Stimulated activated CD8-positive, alpha-beta memory T cell treated with anti-CD3 and anti-CD28 coated beads, Interleukin-4, amount 100 ng/mL, for 48 hours (primary cell): ENCODE results near the gene DOCK4.

Experiments used
- DNase-seq: peaks from one replicate; pipeline ENCODE4 v3.0.0-alpha.2; 2020

The DOCK4 gene

GRCh38 chr7:111990643-111991042 is 215.6 kb downstream of the DOCK4 start:
- no peak for DNase-seq

- DNase-seq = no peak
Observed at GRCh38 chr7:111987886-111988285, 218.3 kb downstream of the DOCK4 start.

DNA sequence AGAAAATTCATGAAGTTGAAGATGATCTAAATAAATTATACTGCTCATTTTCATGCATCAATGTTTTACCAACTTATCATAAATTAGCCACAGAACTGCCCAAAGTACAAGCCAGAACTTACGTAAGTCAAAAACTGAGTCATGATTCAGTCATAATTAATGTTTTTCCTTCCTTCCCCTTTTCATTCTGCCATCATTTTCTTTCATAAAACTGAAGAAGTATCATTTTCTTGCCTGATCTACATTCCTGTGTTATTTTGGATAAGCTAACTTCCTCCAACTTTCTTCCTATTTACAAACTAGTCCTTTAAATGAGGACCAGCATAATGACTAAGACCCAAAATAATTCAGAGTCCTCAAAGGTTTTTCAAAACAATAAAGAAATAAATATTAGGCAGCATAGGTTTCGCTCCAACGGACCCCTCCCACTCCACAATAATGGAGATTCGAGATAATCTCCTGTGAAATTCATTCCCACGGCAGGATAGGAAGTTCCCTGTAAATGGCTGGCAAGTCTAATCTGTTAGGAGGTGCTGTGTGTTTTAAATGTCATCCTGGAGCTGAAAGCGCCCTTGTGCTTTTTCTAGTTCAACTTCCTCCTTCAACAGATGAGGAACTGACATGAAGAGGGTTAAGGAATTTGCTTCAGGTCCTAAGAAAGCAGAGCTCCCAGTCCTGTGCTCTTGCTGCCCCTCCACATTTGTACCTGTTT is 218.9 kb downstream of the DOCK4 start:
- no peak for DNase-seq

DNA sequence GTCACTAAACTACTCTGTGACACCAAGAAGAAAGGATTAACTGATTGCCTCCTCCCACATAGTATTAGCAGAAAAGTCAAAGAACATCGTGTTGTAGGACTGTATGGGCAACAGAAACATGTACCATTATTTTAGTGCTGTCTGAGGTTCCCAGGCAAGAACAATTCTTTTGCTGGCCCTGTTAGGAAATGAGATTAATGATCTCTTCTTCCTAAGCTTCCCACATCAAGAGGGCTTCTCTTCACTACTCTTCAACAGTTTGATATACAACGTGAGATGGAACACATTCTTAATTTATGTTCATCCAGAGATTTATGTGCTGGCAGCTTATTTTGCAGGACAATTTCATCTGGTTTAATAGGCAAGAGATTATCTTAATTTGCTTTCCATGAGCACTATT is 219.6 kb downstream of the DOCK4 start:
- no peak for DNase-seq

- no peak for DNase-seq
Observed at GRCh38 chr7:111985798-111986197, 220.4 kb downstream of the DOCK4 start.

GRCh38 chr7:111982804-111983203 is 223.4 kb downstream of the DOCK4 start:
- no peak for DNase-seq

DNA sequence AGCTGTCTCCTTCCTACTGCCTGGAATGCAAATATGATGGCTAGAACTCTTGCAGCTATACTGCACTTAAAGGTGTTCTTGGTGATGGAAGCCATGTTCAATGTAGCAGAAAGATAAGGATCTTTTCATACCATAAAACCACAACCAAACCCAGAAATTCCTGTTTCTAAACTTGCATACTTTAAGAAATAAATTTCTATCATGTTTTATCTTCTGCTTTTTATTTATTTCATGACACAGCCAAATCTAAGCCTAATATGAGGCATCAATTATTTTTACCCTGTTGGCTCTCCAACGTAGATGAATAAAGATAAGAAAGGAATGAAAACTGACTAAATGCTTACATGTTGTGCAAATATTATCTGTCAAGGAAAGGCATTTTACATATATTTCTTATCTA is 224.1 kb downstream of the DOCK4 start:
- DNase-seq = no peak

- DNase-seq = no peak
Observed at GRCh38 chr7:111980725-111981124, 225.5 kb downstream of the DOCK4 start.

- no peak for DNase-seq
Observed at GRCh38 chr7:111975346-111975745, 230.9 kb downstream of the DOCK4 start.

DNA sequence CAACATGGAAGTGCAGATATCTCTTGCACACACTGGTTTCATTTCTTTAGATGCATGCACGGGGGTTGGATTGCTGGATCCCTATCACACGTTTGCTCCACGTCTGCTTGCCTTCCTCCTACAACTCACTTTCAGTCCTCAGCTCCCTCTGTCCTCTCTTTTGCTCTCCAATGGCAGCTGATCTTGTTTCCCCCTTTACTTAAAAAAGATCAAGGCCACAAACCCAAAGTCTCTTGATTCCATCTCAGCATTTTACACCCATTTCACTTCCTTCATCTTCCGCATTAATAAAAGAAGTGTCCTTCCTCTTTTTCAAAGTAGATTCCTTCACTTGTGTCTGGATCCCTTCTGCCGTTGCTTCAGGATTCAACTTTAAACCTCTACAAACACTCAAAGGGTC is 245.2 kb downstream of the DOCK4 start:
- DNase-seq = no peak

DNA sequence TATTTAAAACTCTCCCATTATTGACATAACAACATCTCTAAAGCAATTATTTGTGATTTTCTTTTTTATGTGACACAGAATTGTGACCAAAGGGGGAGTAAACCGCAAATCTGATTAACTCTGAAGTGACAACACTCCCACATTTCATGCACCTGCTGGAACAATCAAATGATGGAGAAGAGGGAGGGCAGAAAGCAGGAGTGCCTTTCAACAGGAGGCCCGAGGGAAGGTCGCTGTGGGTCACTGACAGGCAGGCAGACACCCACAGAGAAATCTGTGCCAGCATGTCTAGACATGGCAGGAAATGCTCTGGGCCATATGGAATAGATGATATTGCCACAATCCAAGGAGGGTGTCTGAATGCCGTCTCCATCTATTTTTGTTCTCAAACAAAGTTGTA is 247.3 kb downstream of the DOCK4 start:
- DNase-seq = no peak

DNA sequence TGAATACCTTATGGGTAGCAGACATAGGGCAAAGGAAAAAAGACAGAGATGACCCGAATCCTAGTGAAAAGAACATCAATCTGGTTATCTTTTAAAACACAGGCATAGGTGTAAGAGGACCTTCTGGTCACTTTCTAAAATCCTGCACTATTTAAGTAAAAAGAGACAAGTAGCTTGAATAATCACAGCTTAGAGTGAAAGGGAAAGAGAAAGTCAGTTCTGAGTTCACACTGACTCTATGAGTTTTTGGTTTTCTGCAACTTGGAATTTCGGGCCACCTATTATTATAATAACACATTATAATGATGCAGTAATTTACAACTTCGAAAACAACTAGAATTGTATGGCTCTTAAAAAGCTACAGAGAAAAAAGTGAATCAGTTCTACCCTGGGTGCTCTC is 247.8 kb downstream of the DOCK4 start:
- no peak for DNase-seq

DNA sequence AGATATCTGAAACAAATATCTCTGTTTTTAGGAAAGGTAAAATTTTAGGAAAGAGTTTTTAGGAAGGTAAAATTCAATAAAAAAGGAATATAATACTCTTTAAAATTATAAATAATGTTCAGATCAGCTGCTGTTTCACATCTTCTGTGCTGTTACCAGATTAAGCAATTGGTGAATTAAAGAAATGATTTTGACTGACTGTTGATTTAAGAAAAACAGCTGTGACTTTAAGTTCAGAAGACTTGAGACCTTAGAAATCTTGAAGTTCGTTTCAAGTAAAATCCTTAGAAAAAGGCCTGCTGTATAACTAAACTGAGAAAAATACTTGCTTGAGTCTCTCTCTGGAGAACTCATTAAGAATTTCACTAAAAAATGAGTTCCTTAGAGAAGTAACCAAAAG is 250.6 kb downstream of the DOCK4 start:
- DNase-seq = no peak

DNA sequence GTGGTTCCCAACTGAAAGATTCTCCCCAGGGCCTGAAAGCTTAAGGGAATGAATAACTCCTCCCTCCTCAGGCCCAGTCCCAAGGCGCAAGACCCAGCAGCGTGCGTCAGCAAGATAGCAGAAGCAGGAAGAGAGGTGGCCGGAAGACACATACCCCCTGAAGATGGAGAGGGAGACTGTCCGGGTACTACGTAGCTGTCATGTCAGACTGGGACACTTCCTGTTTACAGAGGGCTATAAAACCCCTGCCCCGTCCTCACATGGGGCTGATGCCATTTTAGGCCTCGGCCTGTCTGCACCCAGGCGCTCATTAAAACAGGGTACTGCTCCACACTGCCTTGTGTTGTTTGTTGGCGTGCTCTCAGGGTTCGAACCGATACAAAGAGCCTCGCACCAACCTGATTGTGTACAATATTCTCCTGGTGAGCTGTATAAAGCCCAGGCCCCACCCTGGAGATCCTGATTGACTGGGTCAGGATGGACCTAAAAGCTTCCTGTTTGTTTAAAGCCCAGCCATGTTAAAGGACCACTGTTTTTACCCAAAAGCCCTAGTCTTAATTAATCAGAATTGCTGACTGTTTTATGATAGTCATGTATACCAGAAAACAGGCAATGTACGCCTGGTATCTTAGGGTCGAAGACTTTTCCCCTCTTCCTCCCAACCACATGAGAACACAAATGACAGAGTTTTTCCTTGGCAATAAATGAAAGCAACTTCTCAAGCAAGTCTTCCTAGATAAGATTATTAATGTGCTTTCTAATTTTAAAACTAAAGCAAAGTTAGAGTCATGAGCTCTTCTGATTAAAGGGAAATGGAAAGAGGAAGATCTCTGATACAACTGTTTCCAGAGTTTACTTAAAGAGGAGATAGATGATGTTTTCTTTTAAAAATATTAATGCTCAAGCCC is 251.5 kb downstream of the DOCK4 start:
- DNase-seq = no peak

DNA sequence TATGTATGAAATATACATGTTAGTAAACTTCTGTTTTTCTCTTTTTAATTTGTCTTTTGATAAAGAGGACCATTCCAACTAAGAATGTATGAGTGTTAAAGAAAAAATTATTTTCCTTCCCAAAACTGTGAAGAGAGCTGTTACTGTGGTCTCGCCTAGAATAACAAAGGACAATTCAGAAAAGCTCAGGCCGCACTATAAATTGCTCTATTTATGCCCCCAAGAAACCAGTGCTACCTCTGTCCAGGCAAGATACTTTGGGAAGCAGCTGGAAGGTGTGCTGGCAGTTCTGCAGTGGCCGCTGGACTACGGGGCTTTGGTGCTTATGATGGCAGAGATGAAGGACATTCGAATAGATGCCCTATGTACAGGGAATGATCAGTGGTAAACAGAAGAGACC is 252.1 kb downstream of the DOCK4 start:
- DNase-seq = no peak

DNA sequence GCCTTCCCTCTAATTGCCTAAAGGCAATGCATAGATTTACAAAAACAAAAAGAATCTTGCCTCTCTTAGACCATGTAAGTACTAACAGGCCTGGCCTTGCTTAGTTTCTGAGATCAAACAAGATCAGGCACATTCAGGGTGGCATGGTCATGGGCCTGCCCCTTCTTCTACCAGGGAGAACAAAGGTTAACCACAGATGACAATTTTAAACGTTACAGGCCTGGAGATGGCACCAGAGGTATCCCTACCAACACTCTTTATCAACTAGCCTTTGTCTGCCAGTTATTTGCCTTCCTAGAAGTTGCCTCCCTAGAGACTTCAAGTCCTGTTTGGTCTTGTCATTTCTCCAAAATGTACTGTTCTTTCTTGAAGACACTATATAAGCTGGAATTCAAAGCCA is 252.6 kb downstream of the DOCK4 start:
- no peak for DNase-seq

DNA sequence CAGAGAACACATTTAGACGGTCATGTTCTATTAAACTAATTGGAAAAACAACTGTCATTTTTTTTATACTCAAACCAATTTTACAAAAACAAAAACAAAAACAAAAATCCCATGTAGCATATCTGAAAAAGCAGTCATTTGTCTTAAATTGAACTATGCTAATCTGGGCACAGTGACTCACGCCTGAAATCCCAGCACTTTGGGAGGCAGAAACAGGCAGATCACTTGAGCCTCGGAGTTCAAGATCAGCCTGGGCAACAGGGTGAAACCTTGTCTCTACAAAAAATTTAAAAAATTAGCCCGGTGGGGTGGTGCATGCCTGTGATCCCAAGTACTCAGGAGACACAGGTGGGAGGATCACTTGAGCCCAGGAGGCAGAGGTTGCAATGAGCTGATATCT is 253.4 kb downstream of the DOCK4 start:
- DNase-seq = no peak

GRCh38 chr7:111951052-111951451 is 255.1 kb downstream of the DOCK4 start:
- no peak for DNase-seq

GRCh38 chr7:111942450-111943081 is 263.6 kb downstream of the DOCK4 start:
- DNase-seq = no peak

DNA sequence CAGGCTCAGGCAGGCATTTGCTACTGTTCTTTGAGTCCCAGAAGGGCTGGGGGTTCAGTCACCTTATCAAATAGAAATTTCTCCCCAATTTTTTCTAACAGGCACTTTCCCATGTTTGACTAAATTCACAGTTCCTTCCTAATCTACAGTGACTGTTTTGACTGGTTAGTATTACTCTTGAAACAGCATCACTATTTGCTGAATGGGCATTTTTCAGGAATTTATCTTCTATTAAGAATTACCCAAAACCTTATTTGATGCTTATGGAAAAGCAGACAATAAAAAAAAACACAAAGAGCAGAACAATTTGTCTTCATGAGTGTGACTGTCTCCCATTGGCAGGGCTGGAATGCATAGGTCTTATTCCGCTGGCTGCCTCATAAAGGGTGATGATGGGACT is 269.0 kb downstream of the DOCK4 start:
- no peak for DNase-seq

DNA sequence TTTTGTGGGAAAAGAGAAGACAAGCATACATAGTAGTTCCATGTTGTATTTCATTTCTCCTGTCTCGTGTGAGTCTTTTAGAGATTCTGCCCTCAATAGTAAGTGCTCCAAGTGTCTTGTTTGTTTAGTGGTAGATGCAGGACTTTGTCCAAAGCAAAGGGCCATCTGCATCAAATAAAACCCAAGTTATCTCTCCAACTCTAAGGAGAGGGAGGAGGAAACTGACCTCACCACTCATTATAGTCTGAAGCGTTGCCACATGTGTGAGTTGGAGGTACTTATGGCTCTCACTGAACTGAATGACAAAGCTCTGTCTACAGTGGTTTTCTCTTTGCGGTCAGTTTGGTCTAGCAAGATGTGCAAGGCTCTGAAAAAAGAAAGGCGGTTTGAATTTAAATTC is 272.6 kb downstream of the DOCK4 start:
- no peak for DNase-seq

- DNase-seq = no peak
Observed at GRCh38 chr7:111931958-111932357, 274.2 kb downstream of the DOCK4 start.

DNA sequence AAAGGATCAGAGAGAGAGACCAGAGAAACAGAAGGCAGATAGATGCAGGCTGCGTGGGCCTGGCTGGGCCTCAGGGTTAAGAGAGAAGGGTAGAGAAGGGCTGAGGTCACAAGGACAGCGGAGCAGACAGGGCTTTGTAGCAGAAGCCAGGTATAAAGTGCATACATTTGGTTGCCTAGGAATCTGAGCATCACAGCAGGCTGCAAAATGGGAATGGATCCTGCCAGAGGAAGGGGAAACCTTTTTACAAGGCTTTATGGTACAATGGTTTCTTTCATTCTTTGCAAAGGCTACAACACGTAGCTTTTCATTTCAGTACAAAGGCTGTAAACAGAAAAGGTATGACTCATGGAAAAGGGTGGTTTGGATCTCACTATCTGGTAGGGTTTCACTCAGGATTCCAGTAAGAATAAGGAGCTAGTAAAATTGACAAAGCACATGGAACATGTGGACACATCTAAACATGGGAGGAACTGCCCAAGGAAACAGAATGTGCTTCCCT is 275.1 kb downstream of the DOCK4 start:
- no peak for DNase-seq

DNA sequence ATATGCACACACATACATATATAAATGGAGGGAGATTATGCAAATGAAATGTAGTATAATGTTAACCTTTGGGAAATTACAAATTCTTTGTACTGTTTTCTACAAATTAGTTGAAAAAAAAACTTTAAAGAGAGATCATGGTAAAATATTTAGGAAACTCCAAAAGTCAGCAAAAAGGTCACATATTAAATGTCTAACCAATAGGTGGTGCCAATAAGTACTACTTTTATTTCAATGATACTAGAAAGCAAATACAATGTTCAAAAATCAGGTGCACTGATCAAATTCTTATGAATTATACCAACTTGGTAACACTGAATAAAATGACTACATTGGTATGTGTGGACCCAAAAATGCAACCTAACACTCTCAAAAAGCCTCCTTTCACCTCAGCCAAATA is 276.9 kb downstream of the DOCK4 start:
- no peak for DNase-seq
